SHP77 treated with DMSO at 0.1 percent for 48 hours (cell line): ENCODE data around the gene NAP1L4.
"Not testable (repeated sequence)": the region's sequence is repeated elsewhere in the genome, so short reads cannot be mapped to it uniquely, and the experiment has no call there.

Experiments
- DNase-seq: peaks from one replicate; lab custom pipeline; 2025; lab: John Stamatoyannopoulos, UW

Gene NAP1L4

DNA sequence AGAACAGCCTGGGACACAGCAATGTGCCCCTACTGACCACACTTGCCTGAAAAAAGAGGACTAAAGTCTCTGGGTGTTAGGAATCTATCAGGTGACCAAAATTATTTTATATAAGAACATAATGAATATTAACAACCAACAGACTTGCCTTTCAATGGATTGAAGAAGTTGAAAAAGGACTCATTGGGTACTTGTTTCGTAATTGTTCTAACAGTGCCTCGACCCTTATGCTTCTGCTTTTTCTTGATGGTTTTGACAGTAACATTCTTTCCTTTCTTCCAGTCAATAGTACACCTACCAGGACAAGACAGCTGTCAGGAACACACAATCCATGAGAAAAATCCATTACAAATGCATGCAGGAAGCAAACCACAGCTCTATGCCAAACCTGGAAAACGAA, 33.9 kb downstream of the NAP1L4 start:
- DNase-seq = no peak

DNA sequence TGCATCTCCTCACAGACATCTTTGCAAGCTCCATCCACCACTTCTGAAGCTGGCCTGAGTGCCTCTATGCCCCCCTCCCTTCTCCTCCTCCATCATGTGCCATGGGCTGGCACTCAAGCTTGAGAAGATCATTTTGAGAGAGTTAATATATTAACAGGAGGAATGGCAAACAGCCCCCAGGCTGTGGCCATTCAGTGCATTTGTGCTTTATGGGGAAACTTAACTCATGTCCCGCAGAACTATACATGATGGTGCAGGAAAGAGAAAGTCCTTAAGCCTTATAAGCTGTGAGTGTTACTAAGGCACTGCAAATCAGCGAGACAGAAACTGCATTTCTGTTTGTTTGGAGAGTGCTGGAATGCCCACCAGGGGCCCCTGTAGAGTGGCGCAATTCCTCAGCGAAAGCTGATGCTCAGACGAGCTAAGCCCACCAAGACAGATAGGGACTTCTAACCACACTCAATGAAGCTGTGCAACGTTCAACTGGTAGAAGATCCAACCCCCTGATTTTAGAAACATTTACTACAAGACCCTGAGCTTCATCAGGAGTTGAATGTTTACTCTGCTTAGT, 36.1 kb downstream of the NAP1L4 start:
- no peak for DNase-seq

DNA sequence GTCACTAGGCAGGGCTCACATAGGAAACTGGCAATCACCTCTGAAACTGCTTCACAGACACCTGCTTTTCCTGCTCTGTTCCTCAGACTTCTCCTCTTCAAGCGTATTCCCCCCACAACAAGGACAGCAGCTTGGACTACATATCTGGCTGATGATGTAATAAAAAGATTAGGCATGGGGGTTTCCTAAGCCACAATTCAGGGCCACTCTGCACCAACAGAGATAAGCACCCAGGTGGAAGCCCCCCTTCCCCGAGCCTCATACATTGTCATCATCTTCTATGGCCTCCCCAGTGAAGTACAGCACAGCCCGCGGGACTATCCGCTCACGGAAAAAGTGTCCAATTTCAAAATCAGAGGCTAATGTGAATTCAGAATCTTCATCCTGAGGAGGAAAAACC, 37.9 kb downstream of the NAP1L4 start:
- no peak for DNase-seq

GRCh38 chr11:2952290-2952689, 39.8 kb downstream of the NAP1L4 start:
- no peak for DNase-seq

GRCh38 chr11:2951231-2952110, 40.7 kb downstream of the NAP1L4 start:
- no peak for DNase-seq

DNA sequence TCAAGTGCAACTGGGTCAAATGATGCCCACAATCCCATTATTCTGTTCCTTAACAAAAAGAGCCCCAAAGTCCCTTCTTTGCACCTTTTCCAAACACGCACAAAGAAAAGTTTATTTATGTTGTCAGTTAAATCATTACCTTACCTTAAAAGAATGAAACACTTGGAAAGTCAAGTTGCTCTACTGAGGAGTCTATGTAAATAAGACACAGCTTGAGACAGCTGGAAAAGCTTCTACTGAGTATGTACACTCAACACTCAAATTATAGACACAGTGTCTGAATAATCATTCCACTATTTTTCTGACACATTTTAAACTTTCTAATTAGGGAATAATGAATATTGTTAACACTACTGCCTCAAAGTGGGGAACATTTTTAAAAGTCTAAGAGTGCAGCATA, 41.3 kb downstream of the NAP1L4 start:
- DNase-seq = no peak

DNA sequence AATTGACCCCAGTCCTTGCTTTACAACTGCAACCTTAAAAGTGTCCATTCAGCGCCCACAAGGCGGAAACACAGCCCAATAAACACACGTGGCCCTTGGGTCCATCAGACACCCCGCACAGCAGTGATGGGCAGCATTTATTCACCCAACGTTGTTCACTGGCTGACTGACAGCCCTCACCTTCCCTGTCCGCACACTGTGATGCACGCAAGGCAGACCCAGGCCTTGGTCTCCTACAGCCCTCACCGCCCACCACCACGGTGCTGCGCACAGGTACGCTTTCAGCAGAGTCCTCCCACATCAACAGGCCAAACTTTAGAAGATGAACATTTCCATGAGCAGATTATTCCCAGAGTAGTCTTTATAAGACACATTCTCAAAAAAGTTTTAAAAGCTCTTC, 42.2 kb downstream of the NAP1L4 start:
- DNase-seq = no peak

- DNase-seq = no peak
These were observed 44.4 kb downstream of the NAP1L4 start for GRCh38 chr11:2947744-2948143.

GRCh38 chr11:2945757-2946287, 46.3 kb downstream of the NAP1L4 start:
- DNase-seq = no peak

GRCh38 chr11:2945031-2945756, 46.9 kb downstream of the NAP1L4 start:
- no peak for DNase-seq

DNA sequence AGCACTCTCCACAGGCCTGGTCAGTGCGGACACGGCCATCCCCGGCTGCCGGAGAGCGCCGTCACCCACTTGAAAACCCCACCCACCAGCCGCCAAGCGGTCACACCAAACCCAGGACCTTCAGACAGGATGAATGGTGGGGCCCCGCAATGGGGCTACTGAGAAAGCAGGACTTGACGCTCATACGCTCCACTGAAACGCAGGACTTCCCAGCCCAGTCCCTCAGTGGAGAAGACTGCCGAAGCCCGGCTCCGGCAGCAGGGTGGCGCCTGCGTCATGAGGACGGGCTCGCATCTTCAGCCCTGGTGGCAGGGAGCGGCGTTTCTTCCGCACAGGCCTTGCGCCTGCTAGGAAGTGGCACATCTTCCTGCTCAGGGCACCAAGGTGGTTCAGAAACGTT, 47.6 kb downstream of the NAP1L4 start:
- no peak for DNase-seq

- no peak for DNase-seq
These were observed 48.4 kb downstream of the NAP1L4 start for GRCh38 chr11:2943711-2944118.

- DNase-seq = no peak
These were observed 49.0 kb downstream of the NAP1L4 start for GRCh38 chr11:2942872-2943710.

GRCh38 chr11:2942447-2942846, 49.7 kb downstream of the NAP1L4 start:
- no peak for DNase-seq

DNA sequence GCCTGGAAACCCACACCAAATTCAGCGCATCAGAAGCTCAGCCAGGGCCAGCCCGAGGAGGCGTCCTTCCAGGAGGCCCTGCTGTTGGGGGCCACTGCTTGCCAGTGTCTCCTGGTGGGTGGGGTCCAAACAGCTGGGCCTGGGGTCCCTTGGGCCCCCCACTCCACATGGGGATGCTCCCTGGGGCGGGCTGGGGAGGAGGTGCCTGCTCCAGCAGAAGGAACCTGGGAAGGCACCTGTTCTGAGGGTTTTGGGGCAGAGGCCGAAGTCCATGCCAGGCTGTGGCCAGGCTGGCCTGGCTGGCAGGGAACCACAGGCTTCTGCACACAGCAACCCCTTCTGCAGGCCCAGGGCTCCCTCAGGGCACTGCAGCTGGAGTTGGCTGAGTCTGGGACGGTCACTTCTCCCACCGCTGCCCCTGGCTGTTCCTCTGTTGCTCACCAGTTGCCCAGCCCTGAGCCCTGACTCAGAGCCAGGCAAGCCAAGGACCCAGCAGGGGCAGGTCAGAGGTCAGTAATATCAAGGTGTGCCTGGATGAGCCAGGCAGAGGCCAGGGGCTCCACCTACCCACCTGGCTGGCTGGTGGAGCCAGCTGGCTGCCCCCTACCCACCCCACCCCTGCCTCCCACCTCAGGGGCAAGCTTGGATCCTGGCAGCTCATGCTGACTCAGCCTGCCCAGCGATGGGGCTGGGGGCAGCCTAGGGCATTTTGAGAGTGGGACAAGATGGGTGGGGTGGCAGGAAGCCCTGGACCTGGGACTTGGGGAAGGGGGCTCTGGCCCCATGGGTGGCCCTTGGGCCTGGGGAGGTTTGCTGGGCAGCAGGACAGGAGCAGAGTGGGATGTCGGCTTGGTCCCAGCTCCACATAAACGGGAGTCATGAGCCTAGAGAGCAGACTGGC, 51.0 kb downstream of the NAP1L4 start:
- DNase-seq = no peak

GRCh38 chr11:2940147-2940920, 51.8 kb downstream of the NAP1L4 start:
- DNase-seq = no peak

GRCh38 chr11:2938458-2939418, 53.4 kb downstream of the NAP1L4 start:
- not testable (repeated sequence) for DNase-seq

- not testable (repeated sequence) for DNase-seq
These were observed 54.3 kb downstream of the NAP1L4 start for GRCh38 chr11:2937641-2938457.
